RWPE2 (cell line): ENCODE measurements around the gene SORCS3.

Experiments used
- ATAC-seq: fragments of 200-7000 bp; cut with Tn5 transposase; 3 replicates; pipeline ENCODE4 v1.9.1; 2021; ENCODE audit warnings: low read depth
- DNase-seq: peaks from one replicate; pipeline ENCODE4 v3.0.0-alpha.2; 2020; ENCODE audit warnings: low spot score
- H3K27ac ChIP-seq: fragments of 450-650 bp; 2 replicates; pipeline ENCODE4 v1.5.1; 2017; ENCODE audit warnings: mild to moderate bottlenecking; ENCODE audit not compliant: poor library complexity, severe bottlenecking
- H3K27me3 ChIP-seq: fragments of 250-450 bp; sonication (Bioruptor Pico); 2 replicates; pipeline ENCODE4 v1.5.1; 2021; ENCODE audit warnings: mild to moderate bottlenecking, moderate library complexity; ENCODE audit not compliant: insufficient read depth, poor library complexity, severe bottlenecking
- H3K36me3 ChIP-seq: fragments of 250-450 bp; sonication (Bioruptor Pico); 2 replicates; pipeline ENCODE4 v1.5.1; 2020; ENCODE audit warnings: low read depth, mild to moderate bottlenecking, moderate library complexity
- H3K4me1 ChIP-seq: fragments of 250-450 bp; sonication (Bioruptor Pico); 2 replicates; pipeline ENCODE4 v1.5.1; 2021; ENCODE audit warnings: mild to moderate bottlenecking, moderate library complexity; ENCODE audit not compliant: insufficient read depth, poor library complexity, severe bottlenecking
- H3K4me3 ChIP-seq: fragments of 250-450 bp; sonication (Bioruptor Pico); 2 replicates; pipeline ENCODE4 v1.5.1; 2021; ENCODE audit warnings: mild to moderate bottlenecking, moderate library complexity; ENCODE audit not compliant: severe bottlenecking
- H3K9me3 ChIP-seq: fragments of 250-450 bp; sonication (Bioruptor Pico); 2 replicates; pipeline ENCODE4 v1.5.1; 2021; ENCODE audit warnings: mild to moderate bottlenecking, moderate library complexity; ENCODE audit not compliant: severe bottlenecking
- CTCF ChIP-seq: fragments of 450-650 bp; IDR thresholded peaks from one replicate; pipeline ENCODE4 v1.5.1; 2017; ENCODE audit warnings: mild to moderate bottlenecking, moderate library complexity; ENCODE audit not compliant: poor library complexity, severe bottlenecking

The SORCS3 gene

GRCh38 chr10:104663563-104663962 is 22.5 kb downstream of the SORCS3 start:
- no peaks in the 10 kb centered on the region for H3K36me3 ChIP-seq
- H3K4me3 ChIP-seq: no peak overlapping the region
- no peak for DNase-seq
- H3K4me1 ChIP-seq: no peaks in the 10 kb centered on the region
- no peaks in the 10 kb centered on the region for H3K9me3 ChIP-seq
- H3K27ac ChIP-seq: no peak overlapping the region
- TF ChIP-seq CTCF: no peak
- ATAC-seq: no peak
- H3K27me3 ChIP-seq: peaks cover 14% of the 10 kb centered on the region

DNA sequence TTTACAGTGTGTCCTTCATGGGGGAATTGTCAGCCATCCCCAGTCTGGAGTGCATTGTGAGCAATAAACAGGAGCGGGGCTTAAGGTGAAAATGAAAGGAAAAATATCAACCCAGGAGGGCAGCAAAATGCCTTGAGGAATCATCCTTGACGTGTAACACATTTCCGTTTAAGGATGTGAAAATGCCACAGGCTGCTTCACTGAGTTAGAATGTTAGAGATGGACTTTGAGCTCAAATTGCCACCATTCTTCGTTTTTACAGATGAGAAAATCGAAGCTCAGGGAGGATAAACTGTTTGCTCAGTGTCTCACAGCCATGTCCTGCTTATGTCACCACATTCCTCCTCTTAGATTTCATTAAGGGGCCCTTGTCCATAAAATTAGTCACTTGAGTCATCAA is 23.1 kb downstream of the SORCS3 start:
- DNase-seq (no peak), ATAC-seq (no peak)
- no peaks in the 10 kb centered on the region for H3K36me3 ChIP-seq
- H3K27ac ChIP-seq: no peak overlapping the region
- H3K4me1 ChIP-seq: no peaks in the 10 kb centered on the region
- no peaks in the 10 kb centered on the region for H3K9me3 ChIP-seq
- peaks cover 8% of the 10 kb centered on the region for H3K27me3 ChIP-seq
- no peak overlapping the region for H3K4me3 ChIP-seq
- no peak for TF ChIP-seq CTCF

GRCh38 chr10:104665174-104665573 is 24.1 kb downstream of the SORCS3 start:
- DNase-seq (no peak), ATAC-seq (no peak)
- no peak overlapping the region for H3K4me3 ChIP-seq
- H3K9me3 ChIP-seq: no peaks in the 10 kb centered on the region
- TF ChIP-seq CTCF: no peak
- H3K27ac ChIP-seq: no peak overlapping the region
- H3K36me3 ChIP-seq: no peaks in the 10 kb centered on the region
- H3K27me3 ChIP-seq: peaks cover 5% of the 10 kb centered on the region
- no peaks in the 10 kb centered on the region for H3K4me1 ChIP-seq

DNA sequence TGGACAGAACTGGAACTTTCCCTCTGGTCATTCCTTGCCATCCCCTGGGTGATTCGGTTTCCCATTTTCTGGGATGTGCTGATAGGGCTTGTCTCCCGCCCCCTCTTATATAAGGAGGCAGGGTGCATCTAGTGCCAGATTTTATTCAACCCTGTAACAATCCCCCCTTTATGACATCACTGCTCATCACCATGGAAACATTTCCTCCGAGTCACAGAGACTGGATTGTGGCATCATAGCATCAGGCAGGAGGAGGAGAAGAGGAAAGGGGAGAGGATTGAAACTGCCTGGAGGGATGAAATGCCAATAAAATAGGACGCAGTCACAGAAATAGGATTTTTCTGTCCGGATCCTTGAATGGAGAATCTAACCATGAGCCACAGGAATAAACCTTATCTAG is 25.0 kb downstream of the SORCS3 start:
- Histone ChIP-seq H3K9me3 (no peaks in the 10 kb centered on the region), H3K4me3 (no peak overlapping the region), H3K4me1 (no peaks in the 10 kb centered on the region), H3K27me3 (peaks cover 5% of the 10 kb centered on the region), H3K36me3 (no peaks in the 10 kb centered on the region), H3K27ac (no peak overlapping the region)
- TF ChIP-seq CTCF: no peak
- ATAC-seq (no peak), DNase-seq (no peak)

DNA sequence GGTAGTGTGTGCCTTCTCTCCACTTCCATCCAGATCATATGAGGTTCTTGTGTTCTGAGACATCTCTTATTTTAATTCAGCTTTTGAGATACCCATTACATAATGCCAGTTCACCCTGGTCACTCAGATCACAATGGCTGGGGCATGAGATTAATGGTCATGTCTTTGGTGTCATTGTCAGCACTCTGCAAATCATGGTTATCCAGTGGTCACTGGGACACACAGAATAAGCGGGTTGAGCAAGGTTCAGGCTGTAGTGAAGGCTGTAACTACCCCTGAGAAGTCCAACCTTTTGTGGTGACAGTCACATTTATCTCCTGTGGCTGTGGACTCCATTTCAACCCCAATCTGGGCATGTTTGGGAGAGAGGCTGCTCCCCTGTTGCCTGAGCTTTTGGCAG is 35.8 kb downstream of the SORCS3 start:
- no peak for TF ChIP-seq CTCF
- H3K27me3 ChIP-seq: no peaks in the 10 kb centered on the region
- no peak overlapping the region for H3K4me3 ChIP-seq
- no peak overlapping the region for H3K27ac ChIP-seq
- no peak for ATAC-seq
- no peaks in the 10 kb centered on the region for H3K36me3 ChIP-seq
- H3K4me1 ChIP-seq: no peaks in the 10 kb centered on the region
- DNase-seq: no peak
- no peaks in the 10 kb centered on the region for H3K9me3 ChIP-seq
